Activated T-helper 1 cell treated with anti-CD3 and anti-CD28 coated beads, Interleukin-12 subunit alpha, Interleukin-12 subunit beta, Interleukin-2, Interleukin-4 antibody, amounts not matched to agents 30 ng/mL and 10 ng/mL and 1 ng/mL, durations not matched to agents 14 hours and 24 hours and 36 hours (primary cell): ENCODE data around the gene NKD1. TPM values are rescaled to one million over a fixed set of nuclear protein-coding genes. Genes with fewer than 3 reads are reported as not detected.

Experiments used
- DNase-seq: peaks from one replicate; pipeline ENCODE4 v3.0.0; 2021; ENCODE audit warnings: low spot score
- H3K27ac Mint-ChIP-seq: one replicate; pipeline ENCODE4 v1.8.0; 2021; ENCODE audit warnings: mild to moderate bottlenecking, mixed read lengths
- H3K27me3 Mint-ChIP-seq: one replicate; pipeline ENCODE4 v1.8.0; 2022; ENCODE audit warnings: mild to moderate bottlenecking, moderate library complexity, mixed read lengths; ENCODE audit not compliant: insufficient read depth
- H3K36me3 Mint-ChIP-seq: one replicate; pipeline ENCODE4 v1.8.0; 2021; ENCODE audit warnings: low read depth, mixed read lengths
- H3K4me1 Mint-ChIP-seq: one replicate; pipeline ENCODE4 v1.8.0; 2021; ENCODE audit warnings: low read depth, mixed read lengths
- H3K4me3 Mint-ChIP-seq: one replicate; pipeline ENCODE4 v1.8.0; 2021; ENCODE audit warnings: mild to moderate bottlenecking, moderate library complexity, mixed read lengths
- H3K9me3 Mint-ChIP-seq: one replicate; pipeline ENCODE4 v1.8.0; 2021; ENCODE audit warnings: mixed read lengths
- intact Hi-C: fragments of 100-400 bp; cut with micrococcal nuclease; formaldehyde crosslinking; loops from one replicate; pipeline ENCODE4 v1.15.1; 2024
- total RNA-seq: library from RNA; stranded (reverse); gene quantifications from 2 replicates; pipeline ENCODE4 v1.2.3, GENCODE V29; 2022

Gene NKD1
- total RNA-seq, 1 donor from 2014 or later = 1.1 TPM

DNA sequence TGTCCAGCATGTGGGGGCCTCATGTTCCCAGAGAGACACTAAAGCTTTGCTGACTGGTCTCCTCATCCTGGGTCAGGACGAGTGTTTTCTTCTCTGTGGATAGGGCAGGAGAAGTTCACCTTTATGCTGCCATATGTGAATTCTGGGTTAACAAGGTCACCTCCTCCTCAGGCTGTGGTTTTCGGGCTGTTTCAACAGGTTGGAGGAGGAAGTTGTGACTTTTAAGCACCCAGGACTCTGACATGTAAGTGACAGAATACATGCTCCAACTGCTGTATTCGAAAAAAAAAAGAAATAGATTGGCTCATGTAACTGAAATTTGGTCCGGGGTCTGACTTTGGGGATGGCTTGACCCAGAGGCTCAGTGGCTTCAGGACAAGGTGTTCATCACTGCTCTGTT, 78.7 kb downstream of the NKD1 start:
- no peaks in the 10 kb centered on the region for H3K27me3 Mint-ChIP-seq
- no peaks in the 10 kb centered on the region for H3K36me3 Mint-ChIP-seq
- intact Hi-C loops = loop anchor here (1.0 to 5.0 kb wide), 3 partner anchors 45 to 413 kb away; no protein-coding TSS in a partner anchor
- H3K9me3 Mint-ChIP-seq = no peaks in the 10 kb centered on the region
- DNase-seq = no peak
- peak overlapping the region; percentile 13 for H3K27ac Mint-ChIP-seq
- H3K4me1 Mint-ChIP-seq = peaks cover 14% of the 10 kb centered on the region
- no peak overlapping the region for H3K4me3 Mint-ChIP-seq

GRCh38 chr16:50627419-50627818, 79.2 kb downstream of the NKD1 start:
- no peaks in the 10 kb centered on the region for H3K9me3 Mint-ChIP-seq
- H3K4me1 Mint-ChIP-seq = peaks cover 14% of the 10 kb centered on the region
- DNase-seq = peak; percentile 5
- H3K4me3 Mint-ChIP-seq = no peak overlapping the region
- intact Hi-C loops = loop anchor here (1.0 to 5.0 kb wide), 3 partner anchors 45 to 413 kb away; no protein-coding TSS in a partner anchor
- no peaks in the 10 kb centered on the region for H3K36me3 Mint-ChIP-seq
- H3K27ac Mint-ChIP-seq = no peak overlapping the region
- H3K27me3 Mint-ChIP-seq = no peaks in the 10 kb centered on the region

- H3K9me3 Mint-ChIP-seq = no peaks in the 10 kb centered on the region
- no peaks in the 10 kb centered on the region for H3K36me3 Mint-ChIP-seq
- DNase-seq = no peak
- H3K4me3 Mint-ChIP-seq = no peak overlapping the region
- no peak overlapping the region for H3K27ac Mint-ChIP-seq
- no peaks in the 10 kb centered on the region for H3K27me3 Mint-ChIP-seq
- H3K4me1 Mint-ChIP-seq = peaks cover 14% of the 10 kb centered on the region
- intact Hi-C loops = loop anchor here (5.0 kb wide), 1 partner anchor 46 kb away; no protein-coding TSS in a partner anchor
Measured at GRCh38 chr16:50628156-50628802, 80.1 kb downstream of the NKD1 start.

DNA sequence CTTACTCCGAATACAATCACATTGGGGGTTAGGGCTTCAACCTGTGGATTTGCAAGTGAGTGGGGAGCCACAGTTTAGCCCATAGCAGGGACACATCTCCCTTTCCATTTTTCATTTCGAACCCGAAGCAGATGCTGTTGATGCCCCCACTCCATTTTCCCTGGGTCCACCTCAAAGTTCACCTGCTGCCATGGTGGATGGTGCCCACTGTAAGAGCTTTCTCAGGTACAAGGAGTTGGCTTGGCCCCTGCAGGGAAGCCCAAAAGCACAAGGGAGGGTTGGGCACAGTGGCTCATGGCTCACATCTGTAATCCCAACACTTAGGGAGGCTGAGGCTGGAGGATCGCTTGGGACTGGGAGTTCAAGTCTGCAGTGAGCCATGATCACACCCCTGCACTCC, 81.1 kb downstream of the NKD1 start:
- Mint-ChIP-seq H3K27me3 (no peaks in the 10 kb centered on the region), H3K27ac (no peak overlapping the region), H3K9me3 (no peaks in the 10 kb centered on the region), H3K4me1 (peaks cover 14% of the 10 kb centered on the region), H3K4me3 (no peak overlapping the region), H3K36me3 (no peaks in the 10 kb centered on the region)
- no peak for DNase-seq
- intact Hi-C loops = loop anchor here (5.0 kb wide), 1 partner anchor 47 kb away; no protein-coding TSS in a partner anchor

DNA sequence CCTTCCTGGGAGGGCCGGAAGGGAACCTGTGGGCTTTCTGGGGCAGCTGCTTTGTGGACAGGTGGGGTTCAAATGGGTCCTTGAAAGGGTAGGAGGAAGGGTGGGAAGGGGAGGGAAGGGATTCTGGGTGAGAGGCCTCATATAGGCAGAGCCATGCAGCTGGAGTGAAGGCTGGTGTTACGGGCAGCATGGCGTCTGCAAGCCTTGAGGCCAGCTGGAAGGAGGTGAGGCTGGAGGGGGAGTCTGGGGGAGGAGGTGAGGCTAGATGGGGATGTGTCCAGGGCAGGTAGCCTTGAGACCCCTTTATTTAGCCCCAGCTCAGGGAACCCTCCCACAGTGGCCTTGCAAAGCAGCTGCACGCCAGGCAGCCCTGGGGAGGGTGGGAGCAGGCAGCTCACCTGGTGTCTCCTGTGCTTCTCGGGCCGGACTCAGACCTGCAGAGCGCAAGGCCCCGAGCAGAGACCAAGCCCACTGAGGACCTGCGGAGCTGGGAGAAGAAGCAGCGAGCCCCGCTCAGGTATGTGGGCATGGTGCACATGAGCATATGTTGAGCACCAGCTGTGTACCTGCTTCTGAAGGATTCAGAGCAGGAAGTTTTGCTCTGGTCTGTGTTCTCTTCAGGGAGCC, 82.3 kb downstream of the NKD1 start:
- H3K9me3 Mint-ChIP-seq = no peaks in the 10 kb centered on the region
- intact Hi-C loops = no loop called here
- peaks cover 14% of the 10 kb centered on the region for H3K4me1 Mint-ChIP-seq
- H3K27ac Mint-ChIP-seq = no peak overlapping the region
- no peak overlapping the region for H3K4me3 Mint-ChIP-seq
- no peaks in the 10 kb centered on the region for H3K27me3 Mint-ChIP-seq
- no peak for DNase-seq
- H3K36me3 Mint-ChIP-seq = no peaks in the 10 kb centered on the region

GRCh38 chr16:50631249-50631984, 83.2 kb downstream of the NKD1 start:
- no peaks in the 10 kb centered on the region for H3K36me3 Mint-ChIP-seq
- H3K27ac Mint-ChIP-seq = no peak overlapping the region
- no peak for DNase-seq
- no peaks in the 10 kb centered on the region for H3K27me3 Mint-ChIP-seq
- H3K9me3 Mint-ChIP-seq = no peaks in the 10 kb centered on the region
- H3K4me3 Mint-ChIP-seq = no peak overlapping the region
- intact Hi-C loops = no loop called here
- H3K4me1 Mint-ChIP-seq = peaks cover 19% of the 10 kb centered on the region

- Mint-ChIP-seq H3K27ac (no peak overlapping the region), H3K4me1 (peaks cover 12% of the 10 kb centered on the region), H3K9me3 (no peaks in the 10 kb centered on the region), H3K36me3 (no peaks in the 10 kb centered on the region), H3K27me3 (no peaks in the 10 kb centered on the region), H3K4me3 (no peak overlapping the region)
- intact Hi-C loops = no loop called here
- DNase-seq = no peak
Measured at GRCh38 chr16:50631985-50632576, 83.9 kb downstream of the NKD1 start.

DNA sequence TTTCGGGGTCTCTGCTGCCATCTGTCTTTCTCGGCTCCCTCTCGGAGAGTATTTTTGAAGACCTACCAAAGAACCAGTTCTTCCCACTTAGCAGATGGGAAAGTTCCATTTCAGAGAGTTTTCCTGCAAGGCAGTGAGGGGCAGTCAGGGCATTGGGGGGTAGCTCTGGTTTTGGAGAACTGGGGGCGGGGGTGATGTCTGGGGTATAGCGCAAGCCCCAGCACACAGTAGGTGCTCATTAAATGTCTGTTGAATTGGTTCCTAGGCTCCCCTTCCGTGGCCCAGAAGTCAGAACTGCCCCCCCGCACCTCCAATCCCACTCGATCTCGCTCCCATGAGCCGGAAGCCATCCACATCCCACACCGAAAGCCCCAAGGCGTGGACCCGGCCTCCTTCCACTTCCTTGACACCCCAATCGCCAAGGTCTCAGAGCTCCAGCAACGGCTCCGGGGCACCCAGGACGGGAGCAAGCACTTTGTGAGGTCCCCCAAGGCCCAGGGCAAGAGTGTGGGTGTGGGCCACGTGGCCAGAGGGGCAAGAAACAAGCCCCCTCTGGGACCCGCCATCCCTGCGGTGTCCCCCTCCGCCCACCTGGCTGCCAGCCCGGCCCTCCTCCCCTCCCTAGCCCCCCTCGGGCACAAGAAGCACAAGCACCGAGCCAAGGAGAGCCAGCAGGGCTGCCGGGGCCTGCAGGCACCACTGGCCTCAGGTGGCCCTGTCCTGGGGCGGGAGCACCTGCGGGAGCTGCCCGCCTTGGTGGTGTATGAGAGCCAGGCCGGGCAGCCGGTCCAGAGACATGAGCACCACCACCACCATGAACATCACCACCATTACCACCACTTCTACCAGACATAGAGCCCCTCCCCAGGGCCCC, 85.0 kb downstream of the NKD1 start:
- H3K4me3 Mint-ChIP-seq = no peak overlapping the region
- no peaks in the 10 kb centered on the region for H3K9me3 Mint-ChIP-seq
- H3K27ac Mint-ChIP-seq = no peak overlapping the region
- no peak for DNase-seq
- intact Hi-C loops = no loop called here
- no peaks in the 10 kb centered on the region for H3K36me3 Mint-ChIP-seq
- H3K4me1 Mint-ChIP-seq = peaks cover 5% of the 10 kb centered on the region
- no peaks in the 10 kb centered on the region for H3K27me3 Mint-ChIP-seq

- Mint-ChIP-seq H3K36me3 (no peaks in the 10 kb centered on the region), H3K4me1 (peaks cover 5% of the 10 kb centered on the region), H3K27ac (no peak overlapping the region), H3K27me3 (no peaks in the 10 kb centered on the region), H3K9me3 (no peaks in the 10 kb centered on the region), H3K4me3 (no peak overlapping the region)
- no peak for DNase-seq
- intact Hi-C loops = no loop called here
Measured at GRCh38 chr16:50634090-50634489, 85.9 kb downstream of the NKD1 start.

GRCh38 chr16:50634947-50635346, 86.8 kb downstream of the NKD1 start:
- no peak for DNase-seq
- no peaks in the 10 kb centered on the region for H3K36me3 Mint-ChIP-seq
- intact Hi-C loops = no loop called here
- H3K27ac Mint-ChIP-seq = no peak overlapping the region
- peaks cover 5% of the 10 kb centered on the region for H3K4me1 Mint-ChIP-seq
- H3K27me3 Mint-ChIP-seq = no peaks in the 10 kb centered on the region
- no peaks in the 10 kb centered on the region for H3K9me3 Mint-ChIP-seq
- H3K4me3 Mint-ChIP-seq = no peak overlapping the region

GRCh38 chr16:50635505-50636392, 87.6 kb downstream of the NKD1 start:
- Mint-ChIP-seq H3K27me3 (peaks cover 2% of the 10 kb centered on the region), H3K9me3 (no peaks in the 10 kb centered on the region), H3K36me3 (no peaks in the 10 kb centered on the region), H3K4me1 (peaks cover 5% of the 10 kb centered on the region), H3K27ac (no peak overlapping the region), H3K4me3 (no peak overlapping the region)
- intact Hi-C loops = no loop called here
- DNase-seq = no peak
